ENCODE data around the gene TEX14. TPM values are rescaled to one million over a fixed set of nuclear protein-coding genes. Genes with fewer than 3 reads are reported as not detected.

The TEX14 gene
- total and polyA plus RNA-seq, 10 of the 15 experiments (the other 5 are each of a cell fraction or from before 2014, with no cell fraction given): 0.15 to 1.3 (median 0.66) TPM

DNA sequence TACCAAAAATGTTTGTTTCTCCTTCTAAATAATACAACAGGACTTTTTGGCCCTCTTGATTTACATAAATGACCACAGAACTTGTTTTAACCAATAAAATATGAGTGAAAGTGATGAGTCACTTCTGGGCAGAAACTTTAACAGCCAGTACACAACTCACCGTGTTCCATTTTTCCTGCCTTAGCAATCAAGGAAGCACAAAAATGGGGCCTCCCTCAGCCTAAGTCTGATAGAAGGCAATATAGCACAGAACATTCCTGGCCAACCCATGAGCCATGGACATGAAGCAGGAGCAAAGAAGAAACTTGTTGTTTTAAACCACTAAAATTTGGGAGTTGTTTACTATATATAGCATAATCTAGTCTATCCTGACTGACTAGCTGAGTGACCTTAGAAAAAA lies 116.3 kb downstream of the TEX14 start (continued):
- TF ChIP-seq JUNB (IDR thresholded peaks at IDR 0.05) (peak; percentile 12; the same call in 1 of the 2 replicates), GABPA (IDR thresholded peaks at IDR 0.05; ENCODE audit: low read depth) (no peak), SUPT20H (IDR thresholded peaks at IDR 0.05; ENCODE audit: borderline replicate concordance, control insufficient read depth, low read depth, low read length) (no peak), RUNX3 (IDR thresholded peaks at IDR 0.05; ENCODE audit: low read length) (peak; percentile 34; the same call in 1 of the 2 replicates), ZNF384 (IDR thresholded peaks at IDR 0.05; ENCODE audit: borderline replicate concordance, low read depth, low read length) (no peak), CREB1 (IDR thresholded peaks at IDR 0.05; ENCODE audit: low read depth) (0 out of 2 replicates have a peak, but pooled peaks have one; percentile 20), CBX3 (IDR thresholded peaks at IDR 0.05; ENCODE audit: borderline replicate concordance, low read depth) (no peak), HCFC1 (IDR thresholded peaks at IDR 0.05; ENCODE audit: low read length) (no peak), SMAD1 (IDR thresholded peaks at IDR 0.05; ENCODE audit: low read depth, partially characterized antibody) (no peak), RELA (IDR thresholded peaks at IDR 0.05; ENCODE audit: borderline replicate concordance, partially characterized antibody) (no peak), MXI1 (IDR thresholded peaks at IDR 0.05; ENCODE audit: low read depth, low read length) (no peak), CHD4 (IDR thresholded peaks at IDR 0.05) (no peak), NBN (IDR thresholded peaks at IDR 0.05) (no peak), NFXL1 (IDR thresholded peaks at IDR 0.05; ENCODE audit: borderline replicate concordance) (peak; percentile 60; the same call in 1 of the 2 replicates), ZNF622 (IDR thresholded peaks at IDR 0.05) (no peak)
- TF ChIP-seq, protein P1, sequence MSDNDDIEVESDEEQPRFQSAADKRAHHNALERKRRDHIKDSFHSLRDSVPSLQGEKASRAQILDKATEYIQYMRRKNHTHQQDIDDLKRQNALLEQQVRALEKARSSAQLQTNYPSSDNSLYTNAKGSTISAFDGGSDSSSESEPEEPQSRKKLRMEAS (IDR thresholded peaks at IDR 0.05; ENCODE audit: low read depth, low read length): no peak
- TF ChIP-seq, protein P2, sequence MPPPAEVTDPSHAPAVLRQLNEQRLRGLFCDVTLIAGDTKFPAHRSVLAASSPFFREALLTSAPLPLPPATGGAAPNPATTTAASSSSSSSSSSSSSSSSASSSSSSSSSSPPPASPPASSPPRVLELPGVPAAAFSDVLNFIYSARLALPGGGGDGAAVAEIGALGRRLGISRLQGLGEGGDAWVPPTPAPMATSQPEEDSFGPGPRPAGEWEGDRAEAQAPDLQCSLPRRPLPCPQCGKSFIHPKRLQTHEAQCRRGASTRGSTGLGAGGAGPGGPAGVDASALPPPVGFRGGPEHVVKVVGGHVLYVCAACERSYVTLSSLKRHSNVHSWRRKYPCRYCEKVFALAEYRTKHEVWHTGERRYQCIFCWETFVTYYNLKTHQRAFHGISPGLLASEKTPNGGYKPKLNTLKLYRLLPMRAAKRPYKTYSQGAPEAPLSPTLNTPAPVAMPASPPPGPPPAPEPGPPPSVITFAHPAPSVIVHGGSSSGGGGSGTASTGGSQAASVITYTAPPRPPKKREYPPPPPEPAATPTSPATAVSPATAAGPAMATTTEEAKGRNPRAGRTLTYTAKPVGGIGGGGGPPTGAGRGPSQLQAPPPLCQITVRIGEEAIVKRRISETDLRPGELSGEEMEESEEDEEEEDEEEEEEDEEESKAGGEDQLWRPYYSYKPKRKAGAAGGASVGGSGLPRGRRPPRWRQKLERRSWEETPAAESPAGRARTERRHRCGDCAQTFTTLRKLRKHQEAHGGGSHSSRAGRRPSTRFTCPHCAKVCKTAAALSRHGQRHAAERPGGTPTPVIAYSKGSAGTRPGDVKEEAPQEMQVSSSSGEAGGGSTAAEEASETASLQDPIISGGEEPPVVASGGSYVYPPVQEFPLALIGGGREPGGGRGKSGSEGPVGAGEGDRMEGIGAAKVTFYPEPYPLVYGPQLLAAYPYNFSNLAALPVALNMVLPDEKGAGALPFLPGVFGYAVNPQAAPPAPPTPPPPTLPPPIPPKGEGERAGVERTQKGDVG (CRISPR knock-in tag; IDR thresholded peaks at IDR 0.05): no peak
- TF ChIP-seq, protein P3, sequence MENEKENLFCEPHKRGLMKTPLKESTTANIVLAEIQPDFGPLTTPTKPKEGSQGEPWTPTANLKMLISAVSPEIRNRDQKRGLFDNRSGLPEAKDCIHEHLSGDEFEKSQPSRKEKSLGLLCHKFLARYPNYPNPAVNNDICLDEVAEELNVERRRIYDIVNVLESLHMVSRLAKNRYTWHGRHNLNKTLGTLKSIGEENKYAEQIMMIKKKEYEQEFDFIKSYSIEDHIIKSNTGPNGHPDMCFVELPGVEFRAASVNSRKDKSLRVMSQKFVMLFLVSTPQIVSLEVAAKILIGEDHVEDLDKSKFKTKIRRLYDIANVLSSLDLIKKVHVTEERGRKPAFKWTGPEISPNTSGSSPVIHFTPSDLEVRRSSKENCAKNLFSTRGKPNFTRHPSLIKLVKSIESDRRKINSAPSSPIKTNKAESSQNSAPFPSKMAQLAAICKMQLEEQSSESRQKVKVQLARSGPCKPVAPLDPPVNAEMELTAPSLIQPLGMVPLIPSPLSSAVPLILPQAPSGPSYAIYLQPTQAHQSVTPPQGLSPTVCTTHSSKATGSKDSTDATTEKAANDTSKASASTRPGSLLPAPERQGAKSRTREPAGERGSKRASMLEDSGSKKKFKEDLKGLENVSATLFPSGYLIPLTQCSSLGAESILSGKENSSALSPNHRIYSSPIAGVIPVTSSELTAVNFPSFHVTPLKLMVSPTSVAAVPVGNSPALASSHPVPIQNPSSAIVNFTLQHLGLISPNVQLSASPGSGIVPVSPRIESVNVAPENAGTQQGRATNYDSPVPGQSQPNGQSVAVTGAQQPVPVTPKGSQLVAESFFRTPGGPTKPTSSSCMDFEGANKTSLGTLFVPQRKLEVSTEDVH (IDR thresholded peaks at IDR 0.05; ENCODE audit: low read depth, partially characterized antibody): no peak
- TF ChIP-seq, protein P4, sequence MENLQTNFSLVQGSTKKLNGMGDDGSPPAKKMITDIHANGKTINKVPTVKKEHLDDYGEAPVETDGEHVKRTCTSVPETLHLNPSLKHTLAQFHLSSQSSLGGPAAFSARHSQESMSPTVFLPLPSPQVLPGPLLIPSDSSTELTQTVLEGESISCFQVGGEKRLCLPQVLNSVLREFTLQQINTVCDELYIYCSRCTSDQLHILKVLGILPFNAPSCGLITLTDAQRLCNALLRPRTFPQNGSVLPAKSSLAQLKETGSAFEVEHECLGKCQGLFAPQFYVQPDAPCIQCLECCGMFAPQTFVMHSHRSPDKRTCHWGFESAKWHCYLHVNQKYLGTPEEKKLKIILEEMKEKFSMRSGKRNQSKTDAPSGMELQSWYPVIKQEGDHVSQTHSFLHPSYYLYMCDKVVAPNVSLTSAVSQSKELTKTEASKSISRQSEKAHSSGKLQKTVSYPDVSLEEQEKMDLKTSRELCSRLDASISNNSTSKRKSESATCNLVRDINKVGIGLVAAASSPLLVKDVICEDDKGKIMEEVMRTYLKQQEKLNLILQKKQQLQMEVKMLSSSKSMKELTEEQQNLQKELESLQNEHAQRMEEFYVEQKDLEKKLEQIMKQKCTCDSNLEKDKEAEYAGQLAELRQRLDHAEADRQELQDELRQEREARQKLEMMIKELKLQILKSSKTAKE (IDR thresholded peaks at IDR 0.05; ENCODE audit: low read depth, poor library complexity, severe bottlenecking): no peak
- TF ChIP-seq, protein P5, sequence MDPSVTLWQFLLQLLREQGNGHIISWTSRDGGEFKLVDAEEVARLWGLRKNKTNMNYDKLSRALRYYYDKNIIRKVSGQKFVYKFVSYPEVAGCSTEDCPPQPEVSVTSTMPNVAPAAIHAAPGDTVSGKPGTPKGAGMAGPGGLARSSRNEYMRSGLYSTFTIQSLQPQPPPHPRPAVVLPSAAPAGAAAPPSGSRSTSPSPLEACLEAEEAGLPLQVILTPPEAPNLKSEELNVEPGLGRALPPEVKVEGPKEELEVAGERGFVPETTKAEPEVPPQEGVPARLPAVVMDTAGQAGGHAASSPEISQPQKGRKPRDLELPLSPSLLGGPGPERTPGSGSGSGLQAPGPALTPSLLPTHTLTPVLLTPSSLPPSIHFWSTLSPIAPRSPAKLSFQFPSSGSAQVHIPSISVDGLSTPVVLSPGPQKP (IDR thresholded peaks at IDR 0.05; ENCODE audit: low read depth, low read length): no peak

Measured in GM12878 (cell line).